ENCODE data around the gene EHHADH. TPM values are rescaled to one million over a fixed set of nuclear protein-coding genes. Genes with fewer than 3 reads are reported as not detected.

Gene EHHADH
- total and polyA plus RNA-seq, 3 experiments from 2014 or later = 0.94 to 2.2 (median 1.7) TPM

DNA sequence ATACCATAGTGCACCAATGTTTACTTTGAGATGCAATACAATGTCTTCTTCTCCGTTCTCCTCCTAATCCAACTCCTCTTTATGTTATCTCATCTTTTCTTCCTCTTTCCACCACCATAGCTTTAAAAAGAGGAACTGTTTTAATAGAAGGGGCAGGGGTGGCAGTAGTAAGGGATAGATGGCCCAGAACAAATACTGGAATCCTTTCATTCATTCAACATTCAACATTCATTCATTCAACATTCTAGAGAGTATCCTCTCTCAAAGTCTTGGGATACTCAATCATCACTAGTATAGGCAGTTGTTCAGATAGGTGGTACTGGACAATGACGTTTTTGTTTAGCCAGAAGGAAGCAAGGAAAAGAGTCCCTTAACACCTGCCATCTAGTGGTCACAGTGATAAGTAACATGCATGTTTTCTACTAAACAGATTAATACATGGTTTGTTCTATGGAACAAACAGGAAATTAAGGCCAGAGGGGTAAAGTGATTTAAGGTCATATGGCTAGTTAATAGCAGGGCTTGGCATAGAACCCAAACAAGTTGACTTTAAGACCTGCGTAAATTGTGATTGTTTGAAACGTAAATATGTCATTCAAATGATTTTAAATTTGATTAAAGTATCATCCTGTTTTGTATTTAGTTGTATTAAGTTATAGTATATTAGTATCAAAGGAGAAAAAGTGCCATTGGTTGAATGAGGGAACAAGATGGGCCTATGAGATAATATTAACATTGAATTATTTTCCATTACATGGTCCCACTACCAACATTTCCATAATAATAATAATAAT, 26.9 kb upstream of the EHHADH start:
- no peaks in the 10 kb centered on the region for H3K27me3 ChIP-seq (ENCODE audit: insufficient read depth, low read length, poor library complexity, severe bottlenecking)
- no peak for DNase-seq
- H3K27ac ChIP-seq (ENCODE audit: low read depth, low read length) = no peak overlapping the region
- peaks cover 19 to 21% (median 20%) of the 10 kb centered on the region in 3 donors for H3K4me1 Mint-ChIP-seq
- peak overlapping the region in 3 of 8 donors; percentile 4 to 8 (median 7) for H3K27ac Mint-ChIP-seq
- peaks cover 14% of the 10 kb centered on the region for H3K4me1 ChIP-seq (ENCODE audit: insufficient read depth, low read length)
- peaks cover 3 to 6% (median 5%) of the 10 kb centered on the region in 3 donors for H3K36me3 Mint-ChIP-seq
- ChIA-PET POLR2A (no interaction called here), CTCF (no interaction called here)
- H3K36me3 ChIP-seq (ENCODE audit: insufficient read depth, low read length) = no peaks in the 10 kb centered on the region
- peaks cover 26 to 43% of the 10 kb centered on the region in 2 donors for H3K27me3 Mint-ChIP-seq
- peaks cover 0 to 2% (median 0%) of the 10 kb centered on the region in 5 donors for H3K9me3 Mint-ChIP-seq
- H3K4me3 Mint-ChIP-seq = peak overlapping the region in 2 of 7 donors; percentile 6 to 64
- H3K4me3 ChIP-seq (ENCODE audit: low read length) = no peak overlapping the region
- H3K9me3 ChIP-seq (ENCODE audit: low read length) = no peaks in the 10 kb centered on the region

DNA sequence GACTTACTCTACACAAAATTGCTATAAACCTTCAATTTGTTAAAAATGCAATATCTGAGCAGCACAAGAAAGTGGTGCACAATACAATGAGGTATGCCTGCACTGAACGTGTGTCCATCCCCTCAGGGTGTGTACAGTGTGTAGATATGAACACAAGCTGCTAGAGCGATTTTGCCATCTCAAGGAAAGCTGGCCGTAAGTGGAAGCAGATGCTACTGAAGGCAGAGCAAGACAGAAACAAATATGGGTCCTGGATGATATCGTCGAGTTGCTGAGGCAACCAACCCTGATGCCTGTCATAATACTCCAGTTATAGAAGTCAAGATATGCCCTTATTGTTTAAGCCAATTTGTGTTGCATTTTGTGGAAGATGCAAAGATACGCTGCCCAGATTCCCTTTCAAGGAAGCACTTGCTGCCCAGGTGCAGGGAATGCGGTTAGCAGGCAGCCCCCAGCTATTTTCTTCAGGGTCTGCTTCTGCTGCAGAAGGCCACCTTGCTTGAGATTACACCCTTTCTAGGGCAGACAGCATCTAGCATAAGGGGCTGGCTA, 25.8 kb upstream of the EHHADH start:
- H3K27ac Mint-ChIP-seq = no peak overlapping the region
- no peak overlapping the region for H3K27ac ChIP-seq (ENCODE audit: low read depth, low read length)
- peaks cover 6% of the 10 kb centered on the region for H3K27me3 ChIP-seq (ENCODE audit: insufficient read depth, low read length, poor library complexity, severe bottlenecking)
- H3K4me3 ChIP-seq (ENCODE audit: low read length) = no peak overlapping the region
- peaks cover 36 to 48% of the 10 kb centered on the region in 2 donors for H3K27me3 Mint-ChIP-seq
- no peaks in the 10 kb centered on the region for H3K36me3 ChIP-seq (ENCODE audit: insufficient read depth, low read length)
- ChIA-PET POLR2A (no interaction called here), CTCF (no interaction called here)
- H3K9me3 ChIP-seq (ENCODE audit: low read length) = no peaks in the 10 kb centered on the region
- peak overlapping the region in 1 of 7 donors; percentile 64 for H3K4me3 Mint-ChIP-seq
- H3K4me1 ChIP-seq (ENCODE audit: insufficient read depth, low read length) = peaks cover 14% of the 10 kb centered on the region
- H3K4me1 Mint-ChIP-seq = peaks cover 18 to 21% (median 19%) of the 10 kb centered on the region in 3 donors
- DNase-seq = no peak
- peaks cover 3 to 7% (median 6%) of the 10 kb centered on the region in 3 donors for H3K36me3 Mint-ChIP-seq
- peaks cover 0 to 2% (median 1%) of the 10 kb centered on the region in 5 donors for H3K9me3 Mint-ChIP-seq

DNA sequence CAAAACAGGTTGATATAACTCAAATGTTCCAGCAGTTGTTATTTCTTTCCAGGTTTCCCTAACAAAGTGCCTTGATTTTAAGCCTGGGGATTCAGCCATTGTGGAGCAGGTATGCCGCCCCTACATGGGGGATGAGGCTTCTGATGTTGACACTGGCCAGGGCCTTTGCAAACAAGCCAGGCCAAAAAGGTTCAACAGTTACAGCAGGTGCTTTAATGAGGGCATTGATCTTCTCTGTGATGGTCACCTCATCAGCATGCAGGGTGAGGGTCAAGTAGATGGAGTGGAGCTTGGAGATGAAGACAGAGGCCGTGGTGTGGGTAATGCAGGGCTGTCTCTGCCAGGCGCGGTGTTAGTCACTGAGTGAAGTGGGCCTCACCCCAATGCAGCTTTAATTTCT, 22.6 kb upstream of the EHHADH start:
- no peak overlapping the region for H3K4me3 ChIP-seq (ENCODE audit: low read length)
- Mint-ChIP-seq H3K27me3 (peaks cover 51 to 63% of the 10 kb centered on the region in 2 donors), H3K27ac (no peak overlapping the region), H3K9me3 (peaks cover 0 to 2% (median 1%) of the 10 kb centered on the region in 5 donors), H3K4me1 (peaks cover 0 to 4% (median 2%) of the 10 kb centered on the region in 3 donors), H3K4me3 (no peak overlapping the region), H3K36me3 (peaks cover 0 to 7% (median 3%) of the 10 kb centered on the region in 3 donors)
- no peaks in the 10 kb centered on the region for H3K4me1 ChIP-seq (ENCODE audit: insufficient read depth, low read length)
- CTCF ChIA-PET = no interaction called here
- DNase-seq = no peak
- POLR2A ChIA-PET = no interaction called here
- H3K27me3 ChIP-seq (ENCODE audit: insufficient read depth, low read length, poor library complexity, severe bottlenecking) = peaks cover 13% of the 10 kb centered on the region
- H3K36me3 ChIP-seq (ENCODE audit: insufficient read depth, low read length) = no peaks in the 10 kb centered on the region
- H3K27ac ChIP-seq (ENCODE audit: low read depth, low read length) = no peak overlapping the region
- H3K9me3 ChIP-seq (ENCODE audit: low read length) = no peaks in the 10 kb centered on the region

DNA sequence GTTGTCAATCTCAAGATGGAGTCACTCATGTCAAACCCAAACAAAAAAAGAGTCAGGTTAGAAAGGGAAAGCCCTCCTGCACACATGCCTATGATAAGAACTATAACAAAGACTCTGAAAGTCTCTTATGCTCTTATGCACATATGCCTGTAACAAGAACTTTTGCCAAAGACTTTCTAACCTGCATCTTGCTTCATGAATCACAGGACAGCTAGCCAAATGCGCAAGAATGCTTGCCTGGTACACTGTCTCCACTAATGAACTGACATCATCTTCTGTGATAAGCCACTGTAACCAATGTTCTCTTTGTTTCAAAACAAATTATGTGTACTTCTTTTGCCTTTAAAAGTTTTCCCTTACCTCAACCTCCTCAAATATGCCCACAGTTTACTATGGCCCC, 18.2 kb upstream of the EHHADH start:
- peaks cover 49 to 63% of the 10 kb centered on the region in 2 donors for H3K27me3 Mint-ChIP-seq
- no peak for DNase-seq
- H3K4me1 Mint-ChIP-seq = no peaks in the 10 kb centered on the region
- Histone ChIP-seq H3K9me3 (ENCODE audit: low read length) (no peaks in the 10 kb centered on the region), H3K36me3 (ENCODE audit: insufficient read depth, low read length) (no peaks in the 10 kb centered on the region), H3K27me3 (ENCODE audit: insufficient read depth, low read length, poor library complexity, severe bottlenecking) (peaks cover 13% of the 10 kb centered on the region), H3K4me3 (ENCODE audit: low read length) (no peak overlapping the region), H3K4me1 (ENCODE audit: insufficient read depth, low read length) (no peaks in the 10 kb centered on the region), H3K27ac (ENCODE audit: low read depth, low read length) (no peak overlapping the region)
- ChIA-PET CTCF (no interaction called here), POLR2A (no interaction called here)
- no peak overlapping the region for H3K27ac Mint-ChIP-seq
- H3K4me3 Mint-ChIP-seq = no peak overlapping the region
- H3K36me3 Mint-ChIP-seq = peaks cover 0 to 3% (median 0%) of the 10 kb centered on the region in 3 donors
- H3K9me3 Mint-ChIP-seq = peaks cover 0 to 2% (median 1%) of the 10 kb centered on the region in 5 donors

DNA sequence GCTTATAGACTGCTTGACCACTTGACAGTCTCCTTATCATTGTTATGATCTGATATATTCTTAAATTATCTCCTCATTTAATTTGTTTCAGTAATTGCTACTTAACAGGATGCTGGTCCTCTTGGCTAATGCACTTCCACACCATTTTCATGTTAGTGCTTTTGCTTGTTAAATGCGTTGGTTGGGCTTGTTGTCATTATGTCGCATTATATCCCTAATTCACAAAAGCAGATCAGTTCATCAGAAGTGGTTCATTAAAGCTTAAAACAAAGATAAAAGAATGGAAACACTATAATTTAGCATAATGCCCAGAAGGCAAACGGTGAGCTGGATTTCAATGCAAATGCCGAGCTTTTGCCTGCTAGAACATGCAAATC, 17.1 kb upstream of the EHHADH start:
- ChIA-PET CTCF (no interaction called here), POLR2A (no interaction called here)
- Histone ChIP-seq H3K4me1 (ENCODE audit: insufficient read depth, low read length) (no peaks in the 10 kb centered on the region), H3K27ac (ENCODE audit: low read depth, low read length) (no peak overlapping the region), H3K27me3 (ENCODE audit: insufficient read depth, low read length, poor library complexity, severe bottlenecking) (peaks cover 13% of the 10 kb centered on the region), H3K4me3 (ENCODE audit: low read length) (no peak overlapping the region), H3K36me3 (ENCODE audit: insufficient read depth, low read length) (no peaks in the 10 kb centered on the region), H3K9me3 (ENCODE audit: low read length) (no peaks in the 10 kb centered on the region)
- Mint-ChIP-seq H3K27ac (no peak overlapping the region), H3K36me3 (peaks cover 0 to 3% (median 0%) of the 10 kb centered on the region in 3 donors), H3K4me3 (no peak overlapping the region), H3K27me3 (peaks cover 43 to 56% of the 10 kb centered on the region in 2 donors), H3K4me1 (no peaks in the 10 kb centered on the region), H3K9me3 (peaks cover 0 to 2% (median 0%) of the 10 kb centered on the region in 5 donors)
- no peak for DNase-seq

DNA sequence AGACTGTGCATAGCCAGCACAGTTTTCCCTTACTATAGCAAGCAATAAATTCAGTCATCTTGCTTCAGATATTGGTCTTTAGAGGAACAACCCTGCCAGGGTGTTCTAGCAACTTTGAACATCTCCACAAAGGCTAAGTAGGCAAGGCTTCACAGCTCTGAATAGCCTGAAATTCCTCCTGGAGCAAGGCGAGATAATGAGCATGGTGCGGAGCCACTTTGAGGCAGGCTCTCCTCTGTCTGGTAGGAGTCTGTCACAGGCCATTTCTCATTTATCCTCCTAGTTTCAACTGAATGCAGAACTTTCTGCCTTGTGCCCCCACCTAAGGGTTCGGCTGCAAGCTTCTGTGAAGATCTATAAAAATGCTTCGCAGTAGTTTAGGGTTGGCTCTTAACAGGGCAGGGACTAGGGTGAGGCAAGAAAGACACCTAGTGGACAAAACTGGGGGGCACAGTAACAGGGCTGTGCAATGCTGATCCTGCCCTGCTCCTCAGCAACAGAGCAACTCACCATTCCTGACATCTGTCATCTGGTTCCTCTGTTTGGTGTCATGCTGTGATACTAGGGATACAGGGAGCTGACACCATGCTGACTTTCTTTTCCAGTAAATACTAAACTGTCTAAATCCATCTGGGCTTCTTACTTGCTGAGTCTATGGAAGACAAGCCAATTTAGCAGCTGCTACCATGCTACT, 16.6 kb upstream of the EHHADH start:
- ChIA-PET CTCF (no interaction called here), POLR2A (no interaction called here)
- peaks cover 0 to 2% (median 0%) of the 10 kb centered on the region in 5 donors for H3K9me3 Mint-ChIP-seq
- H3K4me3 ChIP-seq (ENCODE audit: low read length) = no peak overlapping the region
- no peaks in the 10 kb centered on the region for H3K4me1 ChIP-seq (ENCODE audit: insufficient read depth, low read length)
- no peak for DNase-seq
- no peak overlapping the region for H3K27ac Mint-ChIP-seq
- peaks cover 13% of the 10 kb centered on the region for H3K27me3 ChIP-seq (ENCODE audit: insufficient read depth, low read length, poor library complexity, severe bottlenecking)
- peaks cover 38 to 59% of the 10 kb centered on the region in 2 donors for H3K27me3 Mint-ChIP-seq
- peaks cover 0 to 3% (median 0%) of the 10 kb centered on the region in 3 donors for H3K36me3 Mint-ChIP-seq
- no peak overlapping the region for H3K4me3 Mint-ChIP-seq
- no peak overlapping the region for H3K27ac ChIP-seq (ENCODE audit: low read depth, low read length)
- no peaks in the 10 kb centered on the region for H3K36me3 ChIP-seq (ENCODE audit: insufficient read depth, low read length)
- H3K4me1 Mint-ChIP-seq = no peaks in the 10 kb centered on the region
- no peaks in the 10 kb centered on the region for H3K9me3 ChIP-seq (ENCODE audit: low read length)

DNA sequence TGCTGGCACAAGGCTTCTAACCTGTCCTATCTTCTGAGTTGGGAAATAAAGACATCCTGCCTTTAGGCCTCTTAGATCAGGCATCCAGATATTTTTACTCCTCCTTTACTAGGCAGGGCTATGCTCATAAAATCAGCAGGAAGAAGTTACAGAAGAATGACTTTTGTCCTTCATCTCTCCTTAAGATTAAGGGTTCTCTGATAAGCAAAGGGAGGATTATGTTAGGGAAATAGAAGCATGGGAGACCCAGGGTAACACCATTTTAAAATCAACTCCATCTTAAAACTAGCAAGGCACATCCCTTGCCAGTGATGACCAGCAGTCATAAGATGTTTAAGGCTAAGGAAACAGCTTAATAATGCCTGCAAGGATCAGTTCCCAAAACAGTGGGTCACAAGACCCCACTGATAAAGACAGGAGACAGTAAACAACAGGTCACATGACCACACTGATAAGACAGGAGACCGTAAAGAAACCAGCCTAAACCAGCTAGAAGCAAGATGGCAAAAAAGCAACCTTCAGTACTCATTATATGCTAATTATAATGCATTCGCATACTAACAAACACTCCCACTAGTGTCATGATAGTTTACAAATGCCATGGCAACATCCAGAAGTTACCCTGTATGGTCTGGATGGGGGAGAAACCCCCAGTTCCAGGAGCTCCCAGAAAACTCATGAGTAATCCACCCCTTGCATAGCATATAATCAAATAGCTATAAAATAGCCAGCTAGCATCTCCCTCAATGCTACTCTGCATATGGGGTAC, 14.5 kb upstream of the EHHADH start:
- no peak for DNase-seq
- ChIA-PET POLR2A (no interaction called here), CTCF (no interaction called here)
- H3K36me3 ChIP-seq (ENCODE audit: insufficient read depth, low read length) = no peaks in the 10 kb centered on the region
- no peaks in the 10 kb centered on the region for H3K9me3 ChIP-seq (ENCODE audit: low read length)
- Mint-ChIP-seq H3K4me1 (no peaks in the 10 kb centered on the region), H3K36me3 (no peaks in the 10 kb centered on the region), H3K27me3 (peaks cover 24 to 62% of the 10 kb centered on the region in 2 donors), H3K9me3 (peaks cover 0 to 2% (median 0%) of the 10 kb centered on the region in 5 donors), H3K27ac (no peak overlapping the region), H3K4me3 (no peak overlapping the region)
- H3K27me3 ChIP-seq (ENCODE audit: insufficient read depth, low read length, poor library complexity, severe bottlenecking) = peaks cover 7% of the 10 kb centered on the region
- H3K4me1 ChIP-seq (ENCODE audit: insufficient read depth, low read length) = no peaks in the 10 kb centered on the region
- H3K4me3 ChIP-seq (ENCODE audit: low read length) = no peak overlapping the region
- H3K27ac ChIP-seq (ENCODE audit: low read depth, low read length) = no peak overlapping the region
